ENCODE results near the gene OOSP3.

Gene OOSP3

GRCh38 chr11:59865031-59865430 lies 13.6 kb upstream of the OOSP3 start:
- Histone ChIP-seq H3K9ac (ENCODE audit: low read length) (no peak overlapping the region), H3K36me3 (replicated peaks; ENCODE audit: insufficient read depth, low read length) (no peaks in the 10 kb centered on the region), H3K27ac (ENCODE audit: low read length) (no peak overlapping the region), H3K4me1 (ENCODE audit: low read length) (no peaks in the 10 kb centered on the region), H3F3A (ENCODE audit: insufficient read depth, low read length) (no peaks in the 10 kb centered on the region), H4K20me1 (ENCODE audit: insufficient read depth, low read length) (no peaks in the 10 kb centered on the region), H2AFZ (ENCODE audit: low read length) (no peak overlapping the region), H3K27me3 (replicated peaks; ENCODE audit: insufficient read depth, low read length) (no peaks in the 10 kb centered on the region), H3K9me2 (replicated peaks; ENCODE audit: insufficient read depth, low read length) (no peaks in the 10 kb centered on the region), H3K4me3 (ENCODE audit: low read length) (no peak overlapping the region), H3K4me2 (ENCODE audit: low read depth, low read length) (no peak overlapping the region), H3K79me2 (ENCODE audit: low read length) (no peaks in the 10 kb centered on the region), H3K9me3 (replicated peaks; ENCODE audit: insufficient read depth, low read length) (no peaks in the 10 kb centered on the region)
- TF ChIP-seq EZH2phosphoT487 (IDR thresholded peaks at IDR 0.05; ENCODE audit: low read length) = no peak
- no peak for TF ChIP-seq CTCF (IDR thresholded peaks at IDR 0.05; ENCODE audit: low read length)
- no peak for TF ChIP-seq EZH2 (optimal IDR thresholded peaks at IDR 0.05; ENCODE audit: low read depth, low read length)
- DNase-seq = no peak

GRCh38 chr11:59866397-59866796 lies 12.2 kb upstream of the OOSP3 start, which contains the start of gene TCN1:
TSS of gene TCN1 (minus strand) at chr11:59866487. CDS start at chr11:59866470, 17 bp downstream.
- no peak within 1 kb of the TSS for H2AFZ ChIP-seq (ENCODE audit: low read length)

GRCh38 chr11:59866836-59867235 lies 11.7 kb upstream of the OOSP3 start:
- no peaks in the 10 kb centered on the region for H3K36me3 ChIP-seq (replicated peaks; ENCODE audit: insufficient read depth, low read length)
- H3K9ac ChIP-seq (ENCODE audit: low read length) = no peak overlapping the region
- DNase-seq = no peak
- no peak overlapping the region for H2AFZ ChIP-seq (ENCODE audit: low read length)
- no peak overlapping the region for H3K27ac ChIP-seq (ENCODE audit: low read length)
- H3K79me2 ChIP-seq (ENCODE audit: low read length) = no peaks in the 10 kb centered on the region
- H3K9me3 ChIP-seq (replicated peaks; ENCODE audit: insufficient read depth, low read length) = no peaks in the 10 kb centered on the region
- H3K4me3 ChIP-seq (ENCODE audit: low read length) = no peak overlapping the region
- TF ChIP-seq EZH2 (optimal IDR thresholded peaks at IDR 0.05; ENCODE audit: low read depth, low read length) (no peak), EZH2phosphoT487 (IDR thresholded peaks at IDR 0.05; ENCODE audit: low read length) (no peak), CTCF (IDR thresholded peaks at IDR 0.05; ENCODE audit: low read length) (no peak)
- no peaks in the 10 kb centered on the region for H3K9me2 ChIP-seq (replicated peaks; ENCODE audit: insufficient read depth, low read length)
- no peaks in the 10 kb centered on the region for H4K20me1 ChIP-seq (ENCODE audit: insufficient read depth, low read length)
- H3K4me2 ChIP-seq (ENCODE audit: low read depth, low read length) = no peak overlapping the region
- H3K4me1 ChIP-seq (ENCODE audit: low read length) = no peaks in the 10 kb centered on the region
- H3K27me3 ChIP-seq (replicated peaks; ENCODE audit: insufficient read depth, low read length) = no peaks in the 10 kb centered on the region
- no peaks in the 10 kb centered on the region for H3F3A ChIP-seq (ENCODE audit: insufficient read depth, low read length)

More at GRCh38 chr11:59866397-59866796, 12.2 kb upstream of the OOSP3 start, which contains the start of gene TCN1:
- TF ChIP-seq EZH2phosphoT487 (IDR thresholded peaks at IDR 0.05; ENCODE audit: low read length) (no peak), CTCF (IDR thresholded peaks at IDR 0.05; ENCODE audit: low read length) (no peak), EZH2 (optimal IDR thresholded peaks at IDR 0.05; ENCODE audit: low read depth, low read length) (no peak)
- no peak within 1 kb of the TSS for H3K4me2 ChIP-seq (ENCODE audit: low read depth, low read length)
- no peaks in the 10 kb centered on the region for H3K27me3 ChIP-seq (replicated peaks; ENCODE audit: insufficient read depth, low read length)
- H3K36me3 ChIP-seq (replicated peaks; ENCODE audit: insufficient read depth, low read length) = no peaks in the 10 kb centered on the region
- H3K9me2 ChIP-seq (replicated peaks; ENCODE audit: insufficient read depth, low read length) = no peaks in the 10 kb centered on the region
- no peaks in the 10 kb centered on the region for H4K20me1 ChIP-seq (ENCODE audit: insufficient read depth, low read length)
- H3F3A ChIP-seq (ENCODE audit: insufficient read depth, low read length) = no peaks in the 10 kb centered on the region
- no peak within 1 kb of the TSS for H3K27ac ChIP-seq (ENCODE audit: low read length)
- no peaks in the 10 kb centered on the region for H3K79me2 ChIP-seq (ENCODE audit: low read length)
- H3K9me3 ChIP-seq (replicated peaks; ENCODE audit: insufficient read depth, low read length) = no peaks in the 10 kb centered on the region
- no peak within 1 kb of the TSS for H3K9ac ChIP-seq (ENCODE audit: low read length)
- no peak within 1 kb of the TSS for H3K4me3 ChIP-seq (ENCODE audit: low read length)
- no peaks in the 10 kb centered on the region for H3K4me1 ChIP-seq (ENCODE audit: low read length)
- no peak for DNase-seq
